GM12873 (cell line): ENCODE data around the gene INKA2.

Experiments
- CTCF ChIP-seq: IDR thresholded peaks from 2 replicates; pipeline ENCODE4 v1.5.1; 2012; ENCODE audit warnings: low read depth, mild to moderate bottlenecking, moderate library complexity, low read length, control low read depth; ENCODE audit not compliant: insufficient read depth; ENCODE audit errors: missing control alignments

INKA2 gene

GRCh38 chr1:111720977-111721786 is 18.0 kb downstream of the INKA2 start:
- no peak for TF ChIP-seq CTCF

- no peak for TF ChIP-seq CTCF
Observed at GRCh38 chr1:111720274-111720976, 18.8 kb downstream of the INKA2 start.

- TF ChIP-seq CTCF = no peak
Observed at GRCh38 chr1:111719674-111720132, 19.5 kb downstream of the INKA2 start.

GRCh38 chr1:111719135-111719534 is 20.1 kb downstream of the INKA2 start:
- TF ChIP-seq CTCF = no peak

- TF ChIP-seq CTCF = no peak
Observed at GRCh38 chr1:111717450-111717849, 21.7 kb downstream of the INKA2 start.

- TF ChIP-seq CTCF = no peak
Observed at GRCh38 chr1:111716333-111716732, 22.9 kb downstream of the INKA2 start.

GRCh38 chr1:111709986-111710385 is 29.2 kb downstream of the INKA2 start:
- TF ChIP-seq CTCF = no peak
